GM18502 (cell line): ENCODE measurements around the gene WDR19.
"Not testable (repeated sequence)": the region's sequence is repeated elsewhere in the genome, so short reads cannot be mapped to it uniquely, and the experiment has no call there.

Source experiments
- ATAC-seq: cut with Tn5 transposase; IDR thresholded peaks from one replicate; pipeline ENCODE4 v1.9.1; 2021; ENCODE audit warnings: mild to moderate bottlenecking; ENCODE audit not compliant: unreplicated experiment, poor library complexity

Gene WDR19

DNA sequence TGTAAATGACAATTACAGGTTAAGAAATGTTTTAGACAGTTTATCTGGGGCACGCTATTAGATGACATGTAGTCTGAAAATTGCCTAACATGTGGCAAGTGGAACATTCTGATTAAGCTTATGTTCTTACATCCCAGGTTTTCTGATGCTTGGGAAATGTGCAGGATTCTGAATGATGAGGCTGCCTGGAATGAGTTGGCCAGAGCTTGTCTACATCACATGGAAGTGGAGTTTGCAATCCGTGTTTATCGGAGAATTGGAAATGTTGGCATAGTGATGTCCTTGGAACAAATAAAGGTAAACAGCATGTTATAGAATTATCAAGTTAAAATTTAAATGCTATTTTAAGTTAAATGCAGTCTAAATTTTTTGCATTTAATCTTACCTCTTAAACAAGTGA is 49.3 kb downstream of the WDR19 start:
- no peak for ATAC-seq

GRCh38 chr4:39232100-39232499 is 49.8 kb downstream of the WDR19 start:
- ATAC-seq, result no peak

GRCh38 chr4:39233114-39233513 is 50.8 kb downstream of the WDR19 start:
- no peak for ATAC-seq

- no peak for ATAC-seq
Measured at GRCh38 chr4:39233783-39234182, 51.5 kb downstream of the WDR19 start.

GRCh38 chr4:39235021-39235420 is 52.7 kb downstream of the WDR19 start:
- ATAC-seq, result no peak

DNA sequence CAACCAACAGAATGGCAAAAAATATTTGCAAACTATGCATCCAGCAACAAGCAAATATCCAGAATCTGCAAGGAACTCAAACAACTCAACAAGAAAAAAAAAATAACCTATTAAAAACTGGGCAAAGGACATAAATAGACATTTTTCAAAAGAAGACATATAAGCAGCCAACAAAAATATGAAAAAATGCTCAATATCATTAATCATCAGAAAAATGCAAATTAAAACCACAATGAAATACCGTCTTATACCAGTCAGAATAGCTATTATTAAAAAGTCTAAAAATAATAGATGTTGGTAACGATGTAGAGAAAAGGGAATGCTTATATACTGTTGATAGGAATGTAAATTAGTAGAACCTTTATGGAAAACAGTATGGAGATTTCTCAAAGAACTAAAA is 53.4 kb downstream of the WDR19 start:
- ATAC-seq, result no peak

DNA sequence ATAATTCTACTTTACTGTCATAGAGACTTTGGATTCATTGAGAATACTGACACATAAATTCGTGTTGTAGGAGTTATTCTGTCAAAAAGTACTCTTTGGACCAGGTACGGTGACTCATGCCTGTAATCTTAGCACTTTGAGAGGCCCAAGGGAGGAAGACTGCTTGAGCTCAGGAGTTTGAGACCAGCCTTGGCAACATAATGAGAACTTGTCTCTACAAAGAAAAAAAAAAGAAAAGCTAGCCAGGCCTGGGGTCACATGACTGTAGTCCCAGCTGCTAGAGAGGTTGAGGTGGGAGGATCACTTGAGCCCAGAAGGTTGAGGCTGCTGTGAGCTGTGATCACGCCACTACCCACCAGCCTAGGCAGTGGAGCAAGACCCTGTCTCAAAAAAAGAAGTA is 54.9 kb downstream of the WDR19 start:
- ATAC-seq, result no peak

DNA sequence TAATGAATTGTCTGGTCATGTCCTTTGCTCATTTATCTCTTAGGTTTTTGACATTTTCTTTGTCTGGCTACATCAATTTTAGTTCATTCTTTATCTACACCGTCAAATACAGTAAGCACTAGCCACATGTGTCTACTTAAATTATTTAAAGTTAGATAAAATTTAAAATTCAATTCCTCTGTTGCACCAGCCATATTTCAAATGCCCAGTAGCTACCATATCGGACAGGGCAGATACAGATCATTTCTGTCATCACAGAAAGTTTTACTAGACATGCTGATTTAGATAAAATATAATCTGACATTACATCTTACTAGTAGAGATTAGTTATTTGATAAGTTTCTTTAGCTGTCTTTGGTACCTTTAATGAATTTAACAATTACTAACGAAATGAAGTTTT is 61.1 kb downstream of the WDR19 start:
- no peak for ATAC-seq

- no peak for ATAC-seq
Measured at GRCh38 chr4:39255266-39255665, 72.9 kb downstream of the WDR19 start.

DNA sequence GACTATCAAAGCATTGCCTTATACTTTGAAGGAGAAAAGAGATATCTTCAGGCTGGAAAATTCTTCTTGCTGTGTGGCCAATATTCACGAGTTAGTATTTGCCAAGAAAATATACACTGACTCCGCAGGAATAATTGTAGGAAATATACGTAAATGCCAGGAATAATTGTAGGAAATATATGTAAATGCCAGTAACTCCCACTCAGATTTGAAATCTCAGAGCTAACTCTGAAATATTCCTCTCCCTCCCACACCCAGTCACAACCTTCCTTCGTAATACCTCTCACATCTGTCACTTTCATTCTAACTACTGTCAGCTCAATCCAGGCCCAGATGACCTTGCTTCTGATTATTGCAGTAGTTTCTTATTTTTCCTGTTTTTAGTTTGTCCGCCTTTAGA is 73.5 kb downstream of the WDR19 start:
- ATAC-seq, result no peak

DNA sequence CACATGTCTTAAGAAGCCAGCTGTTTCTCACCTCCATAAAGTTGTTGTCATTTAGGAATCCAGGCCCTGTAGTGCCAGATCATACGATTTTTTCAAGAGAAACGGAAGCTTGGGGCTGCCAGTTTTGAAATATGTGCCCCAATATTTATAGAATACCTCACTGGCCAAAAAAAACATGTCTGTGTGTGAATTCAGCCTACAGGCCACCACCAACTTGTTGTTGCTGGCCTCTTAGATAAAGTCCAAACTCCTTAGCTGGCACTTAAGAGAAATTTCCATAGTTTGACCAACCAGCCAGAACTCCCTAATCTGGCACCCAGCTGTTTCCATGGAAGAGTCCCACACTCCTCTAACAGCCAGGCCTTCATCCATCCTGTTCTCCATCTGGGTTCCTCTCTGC is 74.1 kb downstream of the WDR19 start:
- ATAC-seq, result no peak

- no peak for ATAC-seq
Measured at GRCh38 chr4:39259571-39260330, 77.4 kb downstream of the WDR19 start.

DNA sequence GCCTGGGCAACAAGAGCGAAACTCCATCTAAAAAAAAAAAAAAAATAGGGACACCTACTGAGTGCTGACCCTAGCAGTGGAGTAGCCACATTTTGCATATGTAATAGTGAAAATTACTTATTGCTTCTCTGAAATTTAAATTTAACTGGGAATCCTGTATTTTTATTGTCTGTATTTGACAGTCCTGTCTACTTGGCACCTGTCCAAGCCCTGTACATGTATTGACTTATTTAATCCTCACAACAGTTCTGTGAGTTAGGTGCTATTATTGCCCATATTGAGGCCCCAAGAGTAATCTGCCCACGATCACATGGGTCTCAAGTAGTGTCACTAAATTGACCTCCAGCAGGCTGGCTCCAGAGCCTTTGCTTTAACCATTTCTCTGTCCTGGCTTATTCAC is 81.6 kb downstream of the WDR19 start:
- no peak for ATAC-seq

DNA sequence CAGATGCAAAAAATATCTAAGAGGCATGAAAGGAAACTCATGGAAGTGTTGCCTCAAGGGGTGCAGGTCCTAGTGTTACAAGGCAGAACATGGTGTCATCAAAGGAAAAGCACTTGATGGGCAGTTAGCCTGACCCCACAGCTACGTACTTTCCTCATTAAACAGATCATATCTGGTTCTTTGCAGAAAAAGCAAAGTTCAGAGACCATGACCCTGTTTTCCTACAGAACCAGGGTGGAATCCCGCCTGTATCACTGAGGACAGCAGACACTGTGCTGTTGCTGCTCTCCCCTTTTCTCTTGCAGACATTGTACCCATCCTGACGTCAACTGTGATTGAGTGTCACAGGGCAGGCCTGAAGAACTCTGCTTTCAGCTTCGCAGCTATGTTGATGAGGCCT is 92.2 kb downstream of the WDR19 start:
- no peak for ATAC-seq

DNA sequence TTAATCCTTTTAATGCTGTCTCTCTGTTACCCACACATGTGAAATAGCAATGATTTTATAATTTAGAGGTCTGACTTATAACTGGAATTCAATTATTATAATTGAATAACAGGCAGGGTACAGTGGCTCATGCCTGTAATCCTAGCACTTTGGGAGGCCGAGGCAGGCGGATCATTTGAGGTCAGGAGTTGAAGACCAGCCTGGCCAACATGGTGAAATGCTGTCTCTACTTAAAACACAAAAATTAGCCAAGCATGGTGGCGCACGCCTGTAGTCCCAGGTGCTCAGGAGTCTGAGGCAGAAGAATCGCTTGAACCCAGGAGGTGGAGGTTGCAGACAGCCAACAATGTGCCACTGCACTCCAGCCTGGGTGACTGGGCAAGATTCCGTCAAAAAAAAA is 95.3 kb downstream of the WDR19 start:
- not testable (repeated sequence) for ATAC-seq

DNA sequence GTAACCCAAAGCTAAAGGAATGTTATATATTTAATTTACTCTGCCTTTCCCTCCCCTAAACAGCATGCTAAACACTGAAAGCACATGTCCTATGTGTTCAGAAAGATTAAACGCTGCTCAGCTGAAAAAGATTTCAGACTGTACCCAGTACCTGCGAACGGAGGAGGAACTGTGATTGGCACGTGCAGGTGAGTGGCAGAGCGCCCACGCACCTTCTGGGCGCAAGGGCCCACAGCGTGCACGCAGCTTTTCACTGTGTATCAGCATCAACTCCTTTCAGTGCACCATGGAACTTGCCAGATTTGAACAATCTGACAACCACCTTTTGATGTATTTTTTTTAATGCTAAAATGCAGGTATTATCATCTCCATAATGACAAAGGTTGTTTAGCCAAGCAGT is 96.1 kb downstream of the WDR19 start:
- no peak for ATAC-seq

DNA sequence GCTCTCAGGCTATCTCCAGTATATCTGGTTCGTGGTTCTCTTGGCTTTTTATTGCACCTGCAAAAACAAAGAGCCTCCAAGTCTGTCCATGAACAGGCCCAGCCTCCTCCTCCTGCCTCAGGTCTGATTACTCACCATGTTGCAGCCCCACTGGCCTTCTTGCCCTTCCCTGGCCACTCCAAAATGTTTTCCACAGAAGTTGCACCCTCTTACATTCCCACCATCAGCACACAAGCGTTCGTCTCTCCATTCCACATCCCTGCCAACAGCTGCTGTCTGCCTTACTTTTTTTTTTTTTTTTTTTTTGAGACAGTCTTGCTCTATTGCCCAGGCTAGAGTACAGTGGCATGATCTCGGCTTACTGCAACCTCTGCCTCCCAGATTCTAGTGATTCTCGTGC is 97.1 kb downstream of the WDR19 start:
- no peak for ATAC-seq

DNA sequence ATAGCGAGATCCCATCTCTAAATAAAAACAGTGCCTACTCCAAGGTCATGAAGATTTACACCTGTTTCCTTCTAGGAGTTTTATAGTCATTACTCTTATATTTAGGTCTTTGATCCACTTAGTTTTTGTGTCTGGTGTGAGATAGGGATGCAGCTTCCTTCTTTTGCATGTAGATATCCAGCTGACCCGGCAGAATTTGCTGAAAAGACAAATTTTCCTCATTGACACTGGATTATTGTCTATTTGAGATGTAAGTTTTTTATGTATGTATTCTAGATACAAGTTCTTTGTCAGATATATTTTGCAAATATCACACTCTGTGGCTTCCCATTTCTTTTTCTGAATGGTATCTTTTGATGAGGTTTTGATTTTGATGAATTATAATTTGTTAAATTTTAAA is 98.4 kb downstream of the WDR19 start:
- no peak for ATAC-seq

GRCh38 chr4:39285111-39285795 is 102.9 kb downstream of the WDR19 start:
- ATAC-seq, result no peak

GRCh38 chr4:39285853-39286252 is 103.5 kb downstream of the WDR19 start:
- no peak for ATAC-seq

DNA sequence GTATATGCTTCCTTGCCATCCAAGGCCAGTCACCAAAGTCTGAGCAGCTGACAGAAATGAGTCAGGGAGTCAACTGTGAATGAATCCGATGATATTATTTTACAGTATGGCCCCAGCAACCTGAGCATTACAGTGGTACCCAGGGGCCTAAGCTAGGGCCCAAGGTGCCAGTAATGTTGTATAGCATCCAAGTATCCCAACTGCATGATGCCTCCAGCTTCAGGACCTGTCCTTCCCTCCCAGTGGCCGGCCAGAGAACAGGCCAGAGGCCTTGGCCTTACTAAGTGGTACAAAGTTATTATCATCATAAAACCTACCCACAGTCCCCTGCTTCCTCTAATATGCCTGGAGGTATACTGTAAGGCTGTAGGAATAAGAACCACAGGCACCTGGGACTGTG is 103.9 kb downstream of the WDR19 start:
- ATAC-seq, result no peak

DNA sequence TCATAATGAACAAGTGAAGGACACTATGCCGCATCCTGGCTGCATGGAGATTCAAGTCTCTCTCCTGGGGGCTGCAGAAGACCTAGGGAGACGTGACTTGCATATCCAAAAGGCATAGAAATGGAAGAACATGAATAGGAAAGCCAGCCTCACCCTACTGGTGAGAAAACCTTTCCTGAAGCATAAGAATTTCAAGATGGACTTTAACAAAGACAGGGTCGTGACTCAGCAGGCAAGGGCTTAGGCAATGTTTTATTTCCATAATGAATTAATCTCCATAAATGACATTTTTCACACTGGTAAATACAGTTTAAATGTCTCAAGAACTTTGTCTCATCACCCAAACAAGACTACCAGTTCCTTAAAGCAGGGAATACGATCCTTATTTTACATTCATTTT is 104.9 kb downstream of the WDR19 start:
- ATAC-seq, result no peak
